ENCODE measurements around the gene TRIO.

Gene TRIO

DNA sequence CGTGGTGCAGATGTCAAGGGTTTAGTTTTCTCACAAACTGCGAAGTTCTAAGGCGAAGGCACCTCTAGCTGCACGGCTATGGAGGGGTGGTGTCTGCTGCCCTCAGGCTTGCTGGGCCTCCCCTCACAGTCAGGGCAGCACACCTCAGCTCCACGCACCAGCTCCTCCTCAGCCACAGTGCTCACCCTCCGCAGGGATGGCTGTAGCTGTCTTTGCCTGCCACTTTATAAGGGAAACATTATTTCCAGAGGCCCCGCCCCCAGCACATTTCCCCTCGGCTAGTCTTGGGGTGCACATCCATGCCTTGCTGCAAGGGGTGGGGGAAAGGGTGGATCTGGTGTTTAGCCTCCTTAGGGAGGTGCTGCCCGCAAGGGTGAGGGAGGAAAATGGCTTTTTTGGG is 154.6 kb downstream of the TRIO start:
- no peak for DNase-seq (ENCODE audit: low spot score)

GRCh38 chr5:14298126-14298847 is 155.1 kb downstream of the TRIO start:
- no peak for DNase-seq (ENCODE audit: low spot score)

GRCh38 chr5:14299666-14300065 is 156.5 kb downstream of the TRIO start:
- no peak for DNase-seq (ENCODE audit: low spot score)

GRCh38 chr5:14301186-14301585 is 158.0 kb downstream of the TRIO start:
- no peak for DNase-seq (ENCODE audit: low spot score)

GRCh38 chr5:14302330-14302729 is 159.2 kb downstream of the TRIO start:
- no peak for DNase-seq (ENCODE audit: low spot score)

DNA sequence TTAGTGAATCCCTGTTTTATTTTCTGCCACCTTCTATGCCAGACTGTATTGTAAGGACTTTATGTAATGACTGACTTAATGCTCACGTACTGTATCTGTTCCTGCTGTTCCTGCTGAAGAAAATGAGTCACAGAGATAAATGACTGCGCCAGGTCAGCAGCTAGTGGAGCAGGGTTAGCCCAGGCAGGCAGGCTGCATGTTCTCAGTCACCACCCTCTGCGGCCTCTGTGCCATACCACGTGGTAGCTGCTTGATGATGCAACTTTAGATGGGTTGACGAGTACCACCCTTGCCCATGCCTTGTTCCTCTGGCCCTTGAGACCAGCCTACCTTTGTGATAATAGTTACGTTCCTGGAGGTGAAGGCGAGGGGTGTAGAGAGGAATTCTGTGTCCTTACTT is 161.9 kb downstream of the TRIO start:
- no peak for DNase-seq (ENCODE audit: low spot score)

DNA sequence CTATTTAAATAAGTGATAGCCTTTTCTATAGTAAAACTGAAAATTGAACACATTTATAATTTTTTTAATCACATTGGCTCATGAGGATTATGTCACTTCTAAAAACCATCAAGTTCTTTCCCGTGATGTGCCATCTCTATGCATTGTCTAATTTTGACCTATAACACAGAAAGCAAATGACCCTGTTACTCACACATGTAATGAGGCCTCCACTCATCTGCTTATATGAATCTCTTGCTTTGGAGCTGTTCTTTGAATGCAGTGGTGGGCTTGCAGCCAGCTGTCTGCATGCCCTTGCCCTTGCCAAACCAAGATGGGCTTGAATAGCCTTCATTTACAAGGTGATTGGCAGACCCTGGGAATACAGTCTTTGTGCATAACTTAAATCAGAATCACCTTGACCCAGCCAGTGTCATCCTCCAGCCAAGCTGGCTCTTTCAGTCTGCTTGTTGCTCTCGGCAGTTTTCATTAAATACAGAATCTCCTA is 163.2 kb downstream of the TRIO start:
- no peak for DNase-seq (ENCODE audit: low spot score)

DNA sequence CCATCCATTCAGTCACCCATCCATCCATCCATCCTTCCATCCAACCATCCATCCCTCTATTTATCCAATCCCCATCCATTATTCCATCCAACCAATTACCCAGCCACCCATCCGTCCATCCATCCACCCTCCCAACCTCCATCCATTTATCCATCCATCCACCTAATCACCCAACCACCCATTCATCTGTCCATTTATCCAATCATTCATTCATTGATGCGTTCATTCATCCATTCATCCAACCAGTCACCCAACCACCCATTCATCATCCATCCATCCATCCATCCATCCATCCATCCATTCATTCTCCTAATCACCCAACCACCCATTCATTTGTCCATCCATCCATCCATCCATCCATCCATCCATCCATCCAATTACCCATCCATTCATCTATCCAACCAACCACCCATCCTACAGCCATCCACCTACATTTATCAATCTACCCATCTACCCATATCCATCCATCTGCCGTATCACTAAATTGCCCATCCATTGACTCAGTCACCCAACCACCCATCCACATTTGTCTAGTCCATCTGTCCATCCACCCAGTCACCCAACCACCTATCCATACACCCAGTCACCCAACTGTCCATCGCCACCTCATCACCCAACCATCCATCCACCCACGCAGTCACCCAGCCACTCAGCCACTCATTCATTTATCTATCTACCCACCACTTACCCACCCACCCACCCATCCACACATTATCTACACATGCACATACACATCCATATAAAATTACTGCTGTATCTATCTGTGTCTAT is 165.4 kb downstream of the TRIO start:
- no peak for DNase-seq (ENCODE audit: low spot score)

- DNase-seq (ENCODE audit: low spot score) = no peak
Measured at GRCh38 chr5:14309199-14309598, 166.1 kb downstream of the TRIO start.

- DNase-seq (ENCODE audit: low spot score) = no peak
Measured at GRCh38 chr5:14309878-14310531, 166.9 kb downstream of the TRIO start.

DNA sequence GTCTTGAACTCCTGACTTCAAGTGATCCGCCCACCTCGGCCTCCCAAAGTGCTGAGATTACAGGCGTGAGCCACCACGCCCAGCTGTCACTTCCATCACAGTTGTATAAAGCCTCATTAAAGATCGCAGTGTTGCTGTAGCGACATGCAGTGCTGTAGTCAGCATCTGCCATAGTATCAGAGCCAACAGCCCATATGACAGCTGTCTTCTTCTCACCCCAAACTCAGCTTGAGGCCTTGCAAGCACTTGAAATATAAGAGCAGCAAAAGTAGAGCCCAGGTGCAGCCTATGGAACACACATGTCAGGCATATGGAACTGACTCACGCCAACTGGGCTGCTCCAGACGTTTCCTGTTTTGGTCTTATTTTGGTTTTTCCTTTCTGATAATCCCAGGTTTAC is 167.8 kb downstream of the TRIO start:
- DNase-seq (ENCODE audit: low spot score) = no peak

DNA sequence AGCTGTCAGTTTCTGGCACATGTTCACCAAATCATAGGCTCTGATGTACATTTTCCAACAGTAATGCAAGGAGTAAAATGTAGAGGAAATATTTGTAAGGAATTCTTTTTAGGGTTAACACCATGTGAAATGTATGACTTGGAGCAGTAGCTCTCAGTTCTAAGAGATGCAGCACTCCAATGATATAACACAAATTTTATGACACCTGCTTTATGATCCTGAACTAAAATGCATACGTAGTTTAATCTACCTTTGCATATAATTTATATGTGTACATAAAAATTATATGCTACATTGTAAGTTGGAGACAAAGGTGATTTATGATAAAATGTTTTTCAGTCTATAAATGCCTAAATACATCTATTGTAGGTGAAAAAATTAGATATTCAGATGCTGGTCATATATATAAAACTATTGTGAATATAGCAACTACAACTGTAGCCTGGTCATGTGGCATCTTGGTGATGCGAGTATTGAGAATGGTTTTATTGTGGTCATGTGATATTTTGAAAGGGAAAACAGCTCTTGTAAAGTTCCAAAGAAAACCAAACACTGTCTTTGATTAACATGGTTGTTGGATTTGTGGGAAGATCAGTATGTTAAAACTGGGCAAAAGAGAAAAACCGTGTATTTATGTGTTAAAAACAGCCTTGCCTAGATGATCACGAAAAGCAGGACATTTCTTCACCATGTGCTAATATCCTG is 171.0 kb downstream of the TRIO start:
- no peak for DNase-seq (ENCODE audit: low spot score)

GRCh38 chr5:14316471-14316870 is 173.3 kb downstream of the TRIO start:
- DNase-seq (ENCODE audit: low spot score) = no peak

- DNase-seq (ENCODE audit: low spot score) = no peak
Measured at GRCh38 chr5:14319102-14319501, 176.0 kb downstream of the TRIO start.

DNA sequence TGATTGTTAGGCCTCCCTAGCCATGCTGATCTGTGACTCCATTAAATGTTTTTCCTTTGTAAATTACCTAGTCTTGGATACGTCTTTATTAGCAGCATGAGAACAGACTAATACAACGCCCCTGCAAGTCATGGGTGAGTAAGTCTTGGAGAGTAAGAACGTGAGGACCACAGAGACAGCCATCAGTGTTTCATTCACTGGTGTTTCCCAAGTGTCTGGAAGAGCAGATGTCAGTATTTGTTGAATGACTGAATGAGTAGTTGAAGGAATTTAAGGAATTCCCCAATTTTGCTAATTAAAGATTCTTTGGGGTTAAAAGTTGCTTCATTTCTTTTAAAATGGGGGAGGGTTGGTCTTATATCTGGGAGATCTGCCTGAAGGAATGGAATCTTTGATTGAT is 178.8 kb downstream of the TRIO start:
- DNase-seq (ENCODE audit: low spot score) = no peak

DNA sequence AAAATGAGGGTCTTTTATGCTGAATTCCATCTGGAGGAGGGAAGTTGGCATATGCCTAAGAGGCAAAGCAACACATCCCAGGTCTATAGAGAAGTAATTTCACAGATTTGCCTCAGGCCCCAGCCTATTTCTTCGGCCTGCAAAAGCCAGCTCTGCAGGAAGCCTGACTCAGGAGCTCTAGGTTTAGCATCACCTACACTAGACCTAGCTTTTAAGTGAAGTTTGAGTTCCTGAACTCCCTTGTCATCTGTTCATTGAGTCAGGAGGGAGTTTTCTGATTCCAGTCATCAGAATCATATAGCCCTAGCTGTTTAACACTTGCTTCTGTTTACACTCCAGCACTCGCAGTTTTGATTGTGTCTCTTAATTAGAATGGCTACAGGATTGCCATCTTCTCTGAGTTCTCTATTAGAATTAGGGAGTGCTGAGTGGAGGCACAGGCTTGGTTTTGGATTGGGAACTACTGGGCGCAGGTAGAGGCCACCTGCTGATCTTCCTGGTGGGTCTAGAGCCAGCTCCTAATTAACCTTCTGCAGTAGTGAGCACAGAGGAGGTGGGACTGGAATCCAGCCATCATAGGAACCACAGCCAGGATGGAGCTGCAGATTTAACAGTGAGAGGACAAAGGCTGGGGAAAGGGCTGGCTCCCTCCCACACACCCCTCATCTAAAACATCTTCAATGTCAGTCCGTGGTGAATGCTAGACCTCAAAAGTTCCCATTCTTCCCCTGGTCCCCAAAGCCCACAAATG is 179.5 kb downstream of the TRIO start:
- no peak for DNase-seq (ENCODE audit: low spot score)

- no peak for DNase-seq (ENCODE audit: low spot score)
Measured at GRCh38 chr5:14323466-14323865, 180.3 kb downstream of the TRIO start.

DNA sequence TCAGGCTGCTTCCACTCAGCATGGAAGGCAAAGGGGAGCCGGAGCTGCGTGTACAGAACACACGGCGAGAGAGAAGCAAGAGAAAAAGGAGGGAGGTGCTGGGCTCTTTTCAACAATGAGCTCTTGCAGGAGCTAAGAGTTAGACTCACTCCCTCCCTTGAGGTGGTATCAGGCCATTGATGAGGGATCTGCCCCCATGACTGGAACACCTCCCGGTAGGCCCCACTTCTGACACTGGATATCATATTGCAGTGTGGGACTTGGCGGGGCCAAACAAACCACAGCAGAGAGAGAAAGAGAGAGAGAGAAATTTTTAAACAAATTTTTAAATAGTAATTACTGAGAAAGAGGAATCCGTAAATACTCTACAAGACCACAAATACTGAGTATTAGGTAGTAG is 182.2 kb downstream of the TRIO start:
- no peak for DNase-seq (ENCODE audit: low spot score)

GRCh38 chr5:14326035-14326903 is 183.1 kb downstream of the TRIO start:
- no peak for DNase-seq (ENCODE audit: low spot score)

DNA sequence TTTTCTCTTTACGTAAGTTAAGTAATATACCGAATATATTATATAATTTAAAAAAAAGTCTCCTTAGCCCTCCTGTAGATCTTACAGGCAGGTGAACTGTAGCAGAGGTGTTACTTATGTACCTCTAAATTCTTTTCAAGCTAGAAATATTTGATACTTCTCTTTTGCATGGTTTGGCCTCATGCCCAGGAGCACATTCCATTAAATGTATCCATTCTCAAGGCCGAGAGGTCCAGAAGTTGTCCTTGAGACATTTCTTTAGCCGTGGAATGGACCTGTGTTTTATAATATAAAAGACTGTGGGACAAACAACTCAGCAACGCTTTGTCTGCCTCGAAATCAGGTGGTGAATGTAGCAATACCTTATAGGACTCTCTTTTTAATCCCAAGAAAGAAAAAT is 184.5 kb downstream of the TRIO start:
- DNase-seq (ENCODE audit: low spot score) = no peak

- no peak for DNase-seq (ENCODE audit: low spot score)
Measured at GRCh38 chr5:14328144-14328543, 185.0 kb downstream of the TRIO start.

Data from LoVo (cell line).